Stimulated activated CD4-positive, alpha-beta T cell treated with anti-CD3 and anti-CD28 coated beads, Interleukin-2, amount 100 ng/mL, for 4 hours (primary cell): ENCODE results near the gene P4HA3.
"Not testable (repeated sequence)": the region's sequence is repeated elsewhere in the genome, so short reads cannot be mapped to it uniquely, and the experiment has no call there.

ENCODE experiments used
- DNase-seq: peaks from one replicate; pipeline ENCODE4 v3.0.0-alpha.2; 2020; ENCODE audit warnings: low read depth

Gene P4HA3

GRCh38 chr11:74311352-74311926 lies at the start of gene P4HA3:
P4HA3 (minus strand) TSS chr11:74311640; CDS start chr11:74311611, 29 bp downstream.
- DNase-seq = peak; percentile 31

GRCh38 chr11:74357449-74357848 lies 46.0 kb upstream of the P4HA3 start:
- DNase-seq = no peak

GRCh38 chr11:74355626-74356025 lies 44.2 kb upstream of the P4HA3 start:
- DNase-seq = no peak

DNA sequence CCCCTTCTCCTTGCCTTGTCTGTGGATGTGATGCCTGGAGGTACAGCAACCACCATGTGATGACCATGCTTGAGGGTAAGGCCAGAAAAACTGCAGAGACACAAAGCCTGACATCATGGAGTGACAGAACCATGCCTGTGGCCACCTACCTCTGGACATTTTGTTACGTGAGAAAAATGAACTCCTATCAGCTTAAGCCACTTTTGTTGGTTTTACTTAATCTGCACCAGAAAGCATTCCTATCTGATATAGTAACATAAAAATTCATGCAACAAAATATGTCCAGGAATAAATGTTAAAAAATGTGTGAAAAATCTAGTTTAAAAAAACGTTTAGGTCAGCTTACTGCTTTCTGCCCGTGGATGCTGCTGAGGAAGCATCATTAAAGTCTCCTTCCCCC lies 42.6 kb upstream of the P4HA3 start:
- DNase-seq = no peak

DNA sequence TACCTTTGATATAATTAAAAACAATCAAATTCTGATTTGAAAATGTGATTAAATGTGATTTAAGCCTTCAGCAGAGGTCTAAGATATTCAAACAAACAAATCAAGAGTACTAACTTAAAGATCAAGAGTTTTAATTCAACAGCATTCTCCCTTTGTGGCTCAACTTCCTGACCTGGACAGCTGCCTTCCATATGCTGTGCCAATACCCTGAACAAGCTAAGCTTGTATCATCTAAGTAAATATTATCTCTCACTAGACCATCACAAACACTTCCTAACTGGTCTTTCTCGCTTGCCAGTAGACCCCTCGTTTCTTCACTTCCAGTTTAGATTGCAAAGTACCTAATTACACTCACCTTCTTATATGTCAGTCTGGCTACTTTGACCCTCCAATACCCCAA lies 35.9 kb upstream of the P4HA3 start:
- DNase-seq = no peak

DNA sequence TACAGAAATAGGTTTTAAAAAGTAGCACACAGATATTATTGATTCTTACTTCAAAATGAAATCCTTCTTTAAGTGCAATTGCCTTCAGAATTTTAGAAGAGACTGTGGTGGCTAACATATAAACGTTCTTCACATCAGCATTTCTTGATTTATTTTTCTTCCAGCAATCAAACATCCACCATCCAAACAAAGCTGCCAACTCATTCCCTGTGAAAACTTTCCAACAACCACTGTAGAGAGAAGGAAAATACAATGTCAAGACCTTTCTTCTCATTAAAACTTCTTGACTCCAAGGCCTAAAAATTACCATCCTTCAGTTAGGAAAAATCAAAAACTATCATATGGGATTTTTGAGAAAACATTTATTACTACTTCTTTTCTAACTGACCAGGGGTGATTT lies 34.0 kb upstream of the P4HA3 start:
- no peak for DNase-seq

DNA sequence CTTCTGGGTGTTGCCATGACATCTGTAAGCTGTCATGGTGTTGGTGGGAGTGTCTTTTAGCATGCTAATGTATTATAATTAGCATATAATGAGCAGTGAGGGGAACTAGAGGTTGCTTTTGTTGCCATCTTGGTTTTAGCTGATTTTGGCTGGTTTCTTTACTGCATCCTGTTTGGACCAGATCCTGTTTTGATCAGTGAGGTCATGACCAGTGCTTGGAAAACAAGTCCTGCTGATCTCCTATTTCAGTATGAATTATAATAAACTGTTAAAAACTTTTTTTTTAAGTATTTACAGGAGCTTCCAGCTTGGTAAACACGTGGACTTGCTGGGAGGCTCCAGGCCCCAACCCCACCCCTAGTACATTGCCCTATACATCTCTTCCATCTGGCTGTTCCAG lies 30.5 kb upstream of the P4HA3 start:
- no peak for DNase-seq

GRCh38 chr11:74339619-74340018 lies 28.2 kb upstream of the P4HA3 start:
- DNase-seq = no peak

DNA sequence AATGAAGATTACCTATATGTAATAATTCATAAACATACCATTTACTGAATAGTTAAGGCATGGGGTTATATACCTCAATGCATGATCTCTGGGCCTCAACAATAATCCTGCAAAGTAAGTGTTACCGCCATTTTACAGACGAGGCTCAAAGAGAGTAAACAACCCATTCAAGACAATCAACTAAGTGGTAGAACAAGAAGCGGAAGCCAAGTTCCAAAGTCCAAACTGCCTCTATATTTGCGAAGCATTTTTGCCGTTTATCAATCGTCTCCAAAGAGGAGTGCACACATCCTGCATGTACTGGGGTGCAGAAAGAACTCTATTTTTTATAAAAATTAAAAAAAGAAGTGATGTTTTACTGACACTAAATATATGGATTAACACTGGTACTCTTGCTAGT lies 27.5 kb upstream of the P4HA3 start:
- no peak for DNase-seq

GRCh38 chr11:74333193-74333592 lies 21.8 kb upstream of the P4HA3 start:
- no peak for DNase-seq

DNA sequence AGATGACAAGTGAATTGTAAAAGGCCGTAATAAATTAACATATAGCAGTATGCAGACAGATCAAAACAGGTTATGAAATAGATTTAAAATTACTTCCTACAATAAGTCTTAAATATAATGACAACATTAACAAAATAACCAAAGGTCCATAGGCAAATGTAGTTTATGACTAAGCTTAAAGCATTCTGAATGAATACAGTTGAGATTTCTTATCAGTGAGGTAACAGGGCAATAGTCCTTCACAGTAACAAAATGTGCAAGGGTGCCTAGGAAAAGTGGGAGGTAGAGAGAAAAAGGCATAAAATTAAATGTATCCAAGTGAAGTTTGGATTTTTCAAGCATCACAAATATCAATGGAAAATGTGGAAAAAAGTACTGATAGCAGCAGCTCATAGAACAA lies 20.9 kb upstream of the P4HA3 start:
- DNase-seq = no peak

DNA sequence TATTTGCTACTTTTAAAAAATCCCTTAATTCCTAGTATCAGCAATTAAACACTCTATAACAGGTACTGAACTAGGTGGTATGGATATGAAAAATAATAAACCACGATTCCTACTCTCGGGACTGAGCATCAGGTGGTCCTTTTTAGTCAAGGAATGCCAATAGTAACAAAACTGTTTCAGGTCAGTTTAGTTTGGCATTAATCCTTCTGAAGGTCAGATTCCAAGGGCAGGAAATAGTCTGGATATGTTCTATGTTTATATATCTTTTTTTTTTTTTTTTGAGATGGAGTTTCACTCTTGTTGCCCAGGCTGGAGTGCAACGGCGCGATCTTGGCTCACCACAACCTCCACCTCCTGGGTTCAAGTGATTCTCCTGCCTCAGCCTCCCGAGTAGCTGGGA lies 19.6 kb upstream of the P4HA3 start:
- DNase-seq = not testable (repeated sequence)

GRCh38 chr11:74330075-74330858 lies 18.8 kb upstream of the P4HA3 start:
- no peak for DNase-seq

DNA sequence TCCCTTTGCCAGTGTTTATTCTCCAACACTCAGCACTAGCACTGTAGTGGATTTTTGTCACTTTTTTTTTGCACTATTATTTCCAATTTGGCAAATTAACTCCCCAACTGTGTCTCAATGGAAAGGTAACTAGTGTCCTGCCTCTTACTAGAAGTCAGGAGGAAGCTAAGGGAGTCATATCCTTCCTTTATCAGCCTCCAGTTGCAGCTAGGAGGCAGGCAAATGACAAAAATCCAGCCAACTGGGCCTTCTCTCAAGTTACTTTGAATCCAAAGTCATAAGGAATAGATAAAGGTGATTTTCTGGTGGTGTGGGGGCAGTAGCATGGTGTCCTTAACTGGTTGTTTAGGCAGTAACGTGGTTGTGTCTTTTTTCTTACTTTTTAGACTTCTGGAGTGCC lies 15.6 kb upstream of the P4HA3 start:
- no peak for DNase-seq

- DNase-seq = no peak
These were observed 15.2 kb upstream of the P4HA3 start for GRCh38 chr11:74326665-74327064.

- no peak for DNase-seq
These were observed 14.5 kb upstream of the P4HA3 start for GRCh38 chr11:74325649-74326645.

DNA sequence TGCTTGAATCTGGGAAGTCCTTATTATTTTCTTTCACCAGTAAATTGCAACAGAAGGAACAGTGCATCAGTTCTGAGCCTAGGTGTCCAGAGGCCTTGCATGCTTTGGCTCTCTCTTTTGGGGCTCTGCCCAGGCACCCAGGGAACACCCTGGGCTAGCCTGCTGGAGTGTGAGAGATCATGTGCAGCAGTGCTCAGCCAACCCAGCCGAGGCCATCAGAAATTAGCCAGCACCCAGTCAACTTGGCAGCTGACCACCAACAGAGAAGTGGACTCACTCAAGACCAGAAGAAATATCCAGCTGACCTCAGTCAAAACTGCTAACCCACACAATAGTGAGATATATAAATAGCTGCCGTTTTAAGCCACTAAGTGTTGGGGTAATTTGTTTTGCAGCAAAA lies 11.2 kb upstream of the P4HA3 start:
- no peak for DNase-seq

DNA sequence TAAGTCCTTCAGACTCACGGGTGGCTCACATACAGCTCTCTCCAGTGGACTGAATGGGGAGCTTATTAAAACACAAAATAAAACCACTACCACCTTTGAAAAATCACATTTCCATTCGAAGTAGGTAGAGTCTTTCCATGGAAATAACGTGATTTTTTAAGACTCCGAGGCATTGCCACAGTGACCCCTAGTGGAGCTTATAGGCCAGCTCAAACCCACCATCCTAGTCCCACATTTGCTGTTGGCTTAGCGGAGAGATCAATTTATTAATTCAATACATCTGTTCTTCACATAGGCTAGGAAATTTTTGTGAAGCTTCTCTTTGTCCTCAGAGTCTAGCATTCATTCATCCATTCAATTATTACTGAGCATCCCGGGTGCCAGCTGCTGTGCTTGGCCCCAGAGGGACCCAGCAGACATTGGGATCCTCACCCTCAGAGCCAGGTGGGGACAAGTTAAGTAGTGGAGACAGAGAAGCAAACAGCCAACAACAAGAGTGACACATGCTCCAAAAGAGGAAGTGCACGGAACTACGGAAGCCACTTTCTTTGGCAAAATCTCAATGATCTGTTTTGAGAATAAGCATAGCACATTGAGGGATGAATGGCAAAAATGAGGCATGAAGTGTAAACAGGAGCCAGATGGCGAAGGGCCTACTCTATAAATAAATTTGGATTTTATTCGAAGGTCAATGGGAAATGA lies 10.2 kb upstream of the P4HA3 start:
- no peak for DNase-seq

GRCh38 chr11:74320538-74320937 lies 9.1 kb upstream of the P4HA3 start:
- DNase-seq = no peak

DNA sequence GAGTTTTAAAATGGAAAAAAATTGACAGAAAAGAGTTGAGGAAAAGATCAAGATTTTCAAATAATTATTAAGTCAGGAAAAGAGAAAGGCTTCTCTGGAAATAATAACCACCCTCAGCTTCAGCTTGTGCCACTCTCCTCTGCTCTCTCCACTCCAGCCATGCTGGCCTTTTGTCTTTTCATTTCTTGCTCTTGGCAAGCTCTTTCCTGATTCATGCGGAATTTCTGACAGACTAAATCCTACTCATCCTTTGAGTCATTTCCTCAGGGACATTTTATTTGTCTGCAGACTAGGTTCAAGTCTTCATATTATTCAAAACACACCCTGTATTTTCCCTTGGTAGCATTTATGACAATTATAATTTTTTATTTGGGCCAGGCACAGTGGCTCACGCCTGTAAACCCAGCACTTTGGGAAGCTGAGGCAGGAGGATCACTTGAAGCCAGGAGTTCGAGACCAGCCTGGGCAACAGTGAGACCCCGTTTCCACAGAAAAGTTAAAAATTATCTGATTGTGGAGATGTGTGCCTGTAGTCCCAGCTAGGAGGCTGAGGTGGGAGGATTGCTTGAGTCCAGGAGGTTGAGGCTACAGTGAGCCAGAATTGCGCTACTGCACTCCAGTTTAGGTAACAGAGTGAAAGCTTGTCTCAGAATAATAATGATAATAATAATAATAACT lies 7.8 kb upstream of the P4HA3 start:
- DNase-seq = no peak

DNA sequence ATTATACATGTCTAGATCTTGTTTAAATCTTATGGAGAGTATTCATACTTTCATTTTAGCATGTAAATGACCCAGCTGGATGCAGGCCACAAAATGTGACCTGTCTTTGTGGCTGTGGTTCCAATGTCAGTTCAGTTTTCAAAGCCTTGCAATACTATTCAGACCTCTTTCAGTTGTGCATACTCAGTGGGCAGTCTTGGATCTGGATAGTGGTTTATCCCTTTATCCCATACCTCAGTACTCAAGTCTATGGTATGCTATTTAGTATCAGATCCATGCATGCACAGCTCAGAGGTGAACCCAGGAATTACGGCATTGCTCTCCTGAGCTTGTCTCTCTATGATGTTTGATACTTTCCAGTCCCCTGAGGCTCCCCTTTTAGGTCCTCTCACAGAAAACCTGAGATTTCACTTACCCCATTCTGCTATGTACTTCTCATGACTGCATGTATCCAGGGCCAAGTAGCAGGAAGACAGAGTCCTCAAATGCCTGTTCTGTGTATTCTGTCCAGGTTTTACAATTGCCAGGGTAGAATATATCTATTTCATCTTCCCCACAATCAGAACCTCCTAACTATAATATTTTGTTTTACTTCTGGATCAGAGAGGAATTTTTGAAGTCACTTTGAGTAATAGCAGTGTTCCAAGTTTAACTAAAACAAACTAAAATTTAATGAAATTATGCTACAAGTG lies 6.9 kb upstream of the P4HA3 start:
- DNase-seq = no peak
